Common myeloid progenitor, CD34-positive (primary cell): Measurements from ENCODE around the gene WWTR1.

Experiments used
- CTCF ChIA-PET: fragments of 350-600 bp; sonication (Branson Sonifier 250); formaldehyde crosslinking; loops from one replicate; lab custom pipeline; 2021; ENCODE audit warnings: antibody characterized with exemption; lab: Charles Lee
- POLR2A ChIA-PET: fragments of 350-600 bp; sonication (Branson Sonifier 250); formaldehyde crosslinking; loops from one replicate; lab custom pipeline; 2021; ENCODE audit warnings: antibody characterized with exemption; lab: Charles Lee
- DNase-seq, 3 donors: peaks; one replicate each; pipeline versions ENCODE4 v3.0.0 to v3.0.0-alpha.2; 2013
- H3K27ac ChIP-seq, 2 experiments: 1 replicate in 1 of 2; 2 replicates in 1 of 2; pipeline ENCODE4 v1.7.0; 2013; ENCODE audit warnings: inconsistent platforms in 2 of 2, low read length in 2 of 2, mild to moderate bottlenecking in 2 of 2, low read depth in 1 of 2, moderate library complexity in 1 of 2; ENCODE audit not compliant: severe bottlenecking in 2 of 2, insufficient read depth in 1 of 2, poor library complexity in 1 of 2
- H3K27me3 ChIP-seq, 5 experiments: replicated peaks in 2 of 5; 1 replicate in 3 of 5; 2 replicates in 2 of 5; pipeline versions ENCODE4 v1.6.1 to v1.7.0; 2013; ENCODE audit warnings: low read length in 4 of 5, mild to moderate bottlenecking in 2 of 5, moderate library complexity in 2 of 5, inconsistent platforms in 1 of 5; ENCODE audit not compliant: insufficient read depth in 5 of 5, control insufficient read depth in 4 of 5
- H3K36me3 ChIP-seq, 4 experiments: 1 replicate in 2 of 4; 2 replicates in 2 of 4; pipeline versions ENCODE4 v1.6.1 to v1.7.0; 2013; ENCODE audit warnings: low read length in 3 of 4, control low read depth in 1 of 4, mild to moderate bottlenecking in 1 of 4; ENCODE audit not compliant: control insufficient read depth in 4 of 4, insufficient read depth in 4 of 4
- H3K4me1 ChIP-seq, 4 experiments: 1 replicate in 3 of 4; 2 replicates in 1 of 4; pipeline versions ENCODE4 v1.6.1 to v1.7.1; 2013; ENCODE audit warnings: low read length in 3 of 4, mild to moderate bottlenecking in 3 of 4, control low read depth in 1 of 4, inconsistent platforms in 1 of 4, moderate library complexity in 1 of 4; ENCODE audit not compliant: control insufficient read depth in 4 of 4, insufficient read depth in 4 of 4; ENCODE audit errors: control extremely low read depth in 1 of 4
- H3K4me3 ChIP-seq, 7 experiments: 1 replicate in 4 of 7; 2 replicates in 3 of 7; pipeline versions ENCODE4 v1.5.1 to v1.7.0; 2013; ENCODE audit warnings: mild to moderate bottlenecking in 7 of 7, low read length in 6 of 7, moderate library complexity in 6 of 7, inconsistent platforms in 2 of 7, low read depth in 2 of 7, control low read depth in 1 of 7; ENCODE audit not compliant: insufficient read depth in 4 of 7, control insufficient read depth in 1 of 7; ENCODE audit errors: extremely low read depth in 1 of 7
- H3K9me3 ChIP-seq, 5 experiments: 1 replicate in 4 of 5; 2 replicates in 1 of 5; pipeline versions ENCODE4 v1.6.1 to v1.7.1; 2013; ENCODE audit warnings: low read length in 4 of 5, mild to moderate bottlenecking in 2 of 5, inconsistent platforms in 1 of 5, low read depth in 1 of 5, moderate library complexity in 1 of 5; ENCODE audit not compliant: control insufficient read depth in 4 of 5, insufficient read depth in 2 of 5; ENCODE audit errors: control extremely low read depth in 1 of 5
- WGBS: methylation state at CpG from one replicate; pipeline ENCODE4 v1.1.5; 2013; ENCODE audit not compliant: insufficient coverage; 5-methylcytosine and 5-hydroxymethylcytosine counted together

WWTR1 gene

GRCh38 chr3:149610351-149611105, 47.3 kb downstream of the WWTR1 start:
- H3K36me3 ChIP-seq, result no peaks in the 10 kb centered on the region
- peaks cover 0 to 24% (median 12%) of the 10 kb centered on the region in 5 experiments for H3K27me3 ChIP-seq
- H3K27ac ChIP-seq, result no peak overlapping the region
- POLR2A ChIA-PET, result no interaction called here
- H3K4me1 ChIP-seq, result no peaks in the 10 kb centered on the region
- CTCF ChIA-PET, result interaction anchor here (0.8 kb wide), 1 partner anchor 31 kb away, joined by 3 read pairs; no protein-coding TSS in a partner anchor
- no peaks in the 10 kb centered on the region for H3K9me3 ChIP-seq
- DNase-seq, result no peak
- WGBS, result 100% methylated on average over 2 of the region's 6 CpGs
- no peak overlapping the region for H3K4me3 ChIP-seq

GRCh38 chr3:149609595-149609994, 48.2 kb downstream of the WWTR1 start:
- 80% methylated on average over 2 of the region's 4 CpGs for WGBS

DNA sequence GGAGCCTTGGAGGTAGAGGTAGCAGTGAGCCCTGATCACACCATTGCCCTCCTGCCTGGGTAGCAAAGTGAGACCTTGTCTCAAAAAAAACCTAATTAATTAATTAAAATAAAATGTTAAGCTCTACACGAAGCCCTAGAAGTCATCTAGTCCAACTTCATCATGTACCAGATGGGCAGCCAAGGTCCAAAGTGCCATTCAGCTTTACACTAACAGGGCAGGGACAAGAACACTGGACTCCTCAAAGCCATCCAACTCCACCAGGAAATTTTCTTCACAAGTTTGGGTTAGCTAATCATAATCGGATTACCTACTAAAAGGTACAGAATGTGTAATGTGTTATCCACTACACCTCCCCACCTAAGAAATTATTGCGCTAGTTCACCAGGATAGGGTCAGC, 48.8 kb downstream of the WWTR1 start:
- ChIA-PET POLR2A (no interaction called here), CTCF (interaction anchor here (1.0 to 1.2 kb wide), 2 partner anchors 41 to 78 kb away, joined by 3 read pairs; no protein-coding TSS in a partner anchor)
- no peaks in the 10 kb centered on the region for H3K4me1 ChIP-seq
- H3K27ac ChIP-seq, result no peak overlapping the region
- H3K9me3 ChIP-seq, result no peaks in the 10 kb centered on the region
- DNase-seq, result no peak
- H3K36me3 ChIP-seq, result no peaks in the 10 kb centered on the region
- WGBS, result no CpG with 5 or more reads among the region's 3 CpGs
- peaks cover 0 to 13% (median 6%) of the 10 kb centered on the region in 5 experiments for H3K27me3 ChIP-seq
- H3K4me3 ChIP-seq, result no peak overlapping the region

More at GRCh38 chr3:149609595-149609994, 48.2 kb downstream of the WWTR1 start:
- CTCF ChIA-PET, result interaction anchor here (0.8 to 1.2 kb wide), 3 partner anchors 30 to 78 kb away, joined by 3 read pairs; no protein-coding TSS in a partner anchor
- no peaks in the 10 kb centered on the region for H3K4me1 ChIP-seq
- no peak for DNase-seq
- no peak overlapping the region for H3K4me3 ChIP-seq
- POLR2A ChIA-PET, result interaction anchor here (0.7 kb wide), 1 partner anchor 36 kb away, joined by 3 read pairs; no protein-coding TSS in a partner anchor
- H3K9me3 ChIP-seq, result no peaks in the 10 kb centered on the region
- H3K27ac ChIP-seq, result no peak overlapping the region
- peaks cover 0 to 18% (median 6%) of the 10 kb centered on the region in 5 experiments for H3K27me3 ChIP-seq
- H3K36me3 ChIP-seq, result no peaks in the 10 kb centered on the region

- Histone ChIP-seq H3K4me1 (peaks cover 0 to 4% (median 0%) of the 10 kb centered on the region in 4 experiments), H3K27ac (no peak overlapping the region), H3K4me3 (no peak overlapping the region), H3K36me3 (no peaks in the 10 kb centered on the region), H3K27me3 (peaks cover 0 to 9% (median 2%) of the 10 kb centered on the region in 5 experiments), H3K9me3 (no peaks in the 10 kb centered on the region)
- DNase-seq, result no peak
- 100% methylated on average over 2 of the region's 2 CpGs for WGBS
- CTCF ChIA-PET, result interaction anchor here (0.7 to 1.2 kb wide), 2 partner anchors 9 to 23 kb away, joined by 3 to 4 read pairs; no protein-coding TSS in a partner anchor
- POLR2A ChIA-PET, result interaction anchor here (0.5 to 0.6 kb wide), 2 partner anchors 9 to 837 kb away, joined by 3 read pairs; no protein-coding TSS in a partner anchor
These were observed 51.9 kb downstream of the WWTR1 start for GRCh38 chr3:149605902-149606301.

- WGBS, result 94% methylated on average over 4 of the region's 4 CpGs
- no peak overlapping the region for H3K27ac ChIP-seq
- H3K4me1 ChIP-seq, result peaks cover 0 to 4% (median 0%) of the 10 kb centered on the region in 4 experiments
- CTCF ChIA-PET, result interaction anchor here (1.1 kb wide), 1 partner anchor 67 kb away, joined by 3 read pairs; no protein-coding TSS in a partner anchor
- H3K36me3 ChIP-seq, result no peaks in the 10 kb centered on the region
- DNase-seq, result no peak
- H3K4me3 ChIP-seq, result no peak overlapping the region
- peaks cover 0 to 6% (median 0%) of the 10 kb centered on the region in 5 experiments for H3K27me3 ChIP-seq
- H3K9me3 ChIP-seq, result no peaks in the 10 kb centered on the region
- POLR2A ChIA-PET, result no interaction called here
These were observed 53.5 kb downstream of the WWTR1 start for GRCh38 chr3:149604125-149604875.

- Histone ChIP-seq H3K27me3 (peaks cover 0 to 6% (median 0%) of the 10 kb centered on the region in 5 experiments), H3K4me3 (no peak overlapping the region), H3K27ac (no peak overlapping the region), H3K4me1 (peaks cover 0 to 4% (median 0%) of the 10 kb centered on the region in 4 experiments), H3K9me3 (no peaks in the 10 kb centered on the region), H3K36me3 (no peaks in the 10 kb centered on the region)
- POLR2A ChIA-PET, result no interaction called here
- whole genome bisulfite sequencing, result no CpG with 5 or more reads among the region's 3 CpGs
- no peak for DNase-seq
- CTCF ChIA-PET, result no interaction called here
These were observed 54.4 kb downstream of the WWTR1 start for GRCh38 chr3:149603126-149604074.
